ENCODE results near the gene GLYATL1. TPM values are rescaled to one million over a fixed set of nuclear protein-coding genes. Genes with fewer than 3 reads are reported as not detected.
A peak's percentile ranks its signal among the peaks of the same experiment; 100 is the strongest.

GLYATL1 gene, protein sequence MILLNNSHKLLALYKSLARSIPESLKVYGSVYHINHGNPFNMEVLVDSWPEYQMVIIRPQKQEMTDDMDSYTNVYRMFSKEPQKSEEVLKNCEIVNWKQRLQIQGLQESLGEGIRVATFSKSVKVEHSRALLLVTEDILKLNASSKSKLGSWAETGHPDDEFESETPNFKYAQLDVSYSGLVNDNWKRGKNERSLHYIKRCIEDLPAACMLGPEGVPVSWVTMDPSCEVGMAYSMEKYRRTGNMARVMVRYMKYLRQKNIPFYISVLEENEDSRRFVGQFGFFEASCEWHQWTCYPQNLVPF
- total RNA-seq: 100 to 1,000 TPM in 1 of 2 donors, 10 to 100 TPM in 1; 64.9 to 622 TPM
- 100 to 1,000 TPM; 246 to 248 TPM for polyA plus RNA-seq

DNA sequence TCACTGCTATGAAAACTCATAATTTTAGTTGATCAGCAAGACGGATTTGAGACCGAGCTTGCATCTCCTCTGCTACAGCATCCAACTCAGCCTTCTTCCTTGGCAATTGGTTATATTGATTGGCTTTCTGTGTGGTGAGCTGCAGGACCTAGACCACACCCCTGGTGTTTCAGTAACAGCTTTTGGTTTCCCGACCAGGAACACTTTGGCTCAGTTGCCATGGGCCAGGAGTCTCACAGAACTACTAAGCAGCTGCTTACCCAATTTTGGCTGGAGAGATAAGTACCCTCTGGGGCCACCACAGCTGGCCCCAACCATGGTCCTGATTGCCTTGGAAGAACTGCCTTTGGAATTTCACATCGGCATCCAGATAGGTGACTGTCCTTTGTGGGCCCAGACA lies at the start of gene GLYATL1:
Gene GLYATL1 (plus strand): TSS at position 212 of the 400 bp plus-strand sequence. CDS start 7,600 bp downstream, outside the sequence.
- TF ChIP-seq JUND (IDR thresholded peaks at IDR 0.05) (peak in 1 of 2 donors; percentile 15), RAD21 (IDR thresholded peaks at IDR 0.05) (peak in 1 of 2 donors; percentile 8), YY1 (IDR thresholded peaks at IDR 0.05) (peak; percentile 55), GABPA (IDR thresholded peaks at IDR 0.05 in 1 of 2, conservative IDR thresholded peaks at IDR 0.05 in 1 of 2) (no peak), FOXA1 (IDR thresholded peaks at IDR 0.05) (no peak), FOXA2 (IDR thresholded peaks at IDR 0.05) (no peak), SP1 (IDR thresholded peaks at IDR 0.05) (peak; percentile 18), RXRA (IDR thresholded peaks at IDR 0.05) (peak in 1 of 2 donors; percentile 63), EGR1 (IDR thresholded peaks at IDR 0.05; ENCODE audit: low read depth in 2 of 2) (no peak), TAF1 (conservative IDR thresholded peaks at IDR 0.05) (peak; percentile 84), NR2F2 (IDR thresholded peaks at IDR 0.05) (no peak), HNF4A (conservative IDR thresholded peaks at IDR 0.05) (peak; percentile 47 to 67), HNF4G (IDR thresholded peaks at IDR 0.05) (no peak)
- TF ChIP-seq, protein P1, sequence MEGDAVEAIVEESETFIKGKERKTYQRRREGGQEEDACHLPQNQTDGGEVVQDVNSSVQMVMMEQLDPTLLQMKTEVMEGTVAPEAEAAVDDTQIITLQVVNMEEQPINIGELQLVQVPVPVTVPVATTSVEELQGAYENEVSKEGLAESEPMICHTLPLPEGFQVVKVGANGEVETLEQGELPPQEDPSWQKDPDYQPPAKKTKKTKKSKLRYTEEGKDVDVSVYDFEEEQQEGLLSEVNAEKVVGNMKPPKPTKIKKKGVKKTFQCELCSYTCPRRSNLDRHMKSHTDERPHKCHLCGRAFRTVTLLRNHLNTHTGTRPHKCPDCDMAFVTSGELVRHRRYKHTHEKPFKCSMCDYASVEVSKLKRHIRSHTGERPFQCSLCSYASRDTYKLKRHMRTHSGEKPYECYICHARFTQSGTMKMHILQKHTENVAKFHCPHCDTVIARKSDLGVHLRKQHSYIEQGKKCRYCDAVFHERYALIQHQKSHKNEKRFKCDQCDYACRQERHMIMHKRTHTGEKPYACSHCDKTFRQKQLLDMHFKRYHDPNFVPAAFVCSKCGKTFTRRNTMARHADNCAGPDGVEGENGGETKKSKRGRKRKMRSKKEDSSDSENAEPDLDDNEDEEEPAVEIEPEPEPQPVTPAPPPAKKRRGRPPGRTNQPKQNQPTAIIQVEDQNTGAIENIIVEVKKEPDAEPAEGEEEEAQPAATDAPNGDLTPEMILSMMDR (IDR thresholded peaks at IDR 0.05; ENCODE audit: low read depth, low read length, missing input control): no peak
- TF ChIP-seq, protein P2, sequence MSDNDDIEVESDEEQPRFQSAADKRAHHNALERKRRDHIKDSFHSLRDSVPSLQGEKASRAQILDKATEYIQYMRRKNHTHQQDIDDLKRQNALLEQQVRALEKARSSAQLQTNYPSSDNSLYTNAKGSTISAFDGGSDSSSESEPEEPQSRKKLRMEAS (IDR thresholded peaks at IDR 0.05): no peak
- TF ChIP-seq, protein P3, sequence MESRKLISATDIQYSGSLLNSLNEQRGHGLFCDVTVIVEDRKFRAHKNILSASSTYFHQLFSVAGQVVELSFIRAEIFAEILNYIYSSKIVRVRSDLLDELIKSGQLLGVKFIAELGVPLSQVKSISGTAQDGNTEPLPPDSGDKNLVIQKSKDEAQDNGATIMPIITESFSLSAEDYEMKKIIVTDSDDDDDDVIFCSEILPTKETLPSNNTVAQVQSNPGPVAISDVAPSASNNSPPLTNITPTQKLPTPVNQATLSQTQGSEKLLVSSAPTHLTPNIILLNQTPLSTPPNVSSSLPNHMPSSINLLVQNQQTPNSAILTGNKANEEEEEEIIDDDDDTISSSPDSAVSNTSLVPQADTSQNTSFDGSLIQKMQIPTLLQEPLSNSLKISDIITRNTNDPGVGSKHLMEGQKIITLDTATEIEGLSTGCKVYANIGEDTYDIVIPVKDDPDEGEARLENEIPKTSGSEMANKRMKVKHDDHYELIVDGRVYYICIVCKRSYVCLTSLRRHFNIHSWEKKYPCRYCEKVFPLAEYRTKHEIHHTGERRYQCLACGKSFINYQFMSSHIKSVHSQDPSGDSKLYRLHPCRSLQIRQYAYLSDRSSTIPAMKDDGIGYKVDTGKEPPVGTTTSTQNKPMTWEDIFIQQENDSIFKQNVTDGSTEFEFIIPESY (IDR thresholded peaks at IDR 0.05): peak; percentile 29
- TF ChIP-seq, protein P4, sequence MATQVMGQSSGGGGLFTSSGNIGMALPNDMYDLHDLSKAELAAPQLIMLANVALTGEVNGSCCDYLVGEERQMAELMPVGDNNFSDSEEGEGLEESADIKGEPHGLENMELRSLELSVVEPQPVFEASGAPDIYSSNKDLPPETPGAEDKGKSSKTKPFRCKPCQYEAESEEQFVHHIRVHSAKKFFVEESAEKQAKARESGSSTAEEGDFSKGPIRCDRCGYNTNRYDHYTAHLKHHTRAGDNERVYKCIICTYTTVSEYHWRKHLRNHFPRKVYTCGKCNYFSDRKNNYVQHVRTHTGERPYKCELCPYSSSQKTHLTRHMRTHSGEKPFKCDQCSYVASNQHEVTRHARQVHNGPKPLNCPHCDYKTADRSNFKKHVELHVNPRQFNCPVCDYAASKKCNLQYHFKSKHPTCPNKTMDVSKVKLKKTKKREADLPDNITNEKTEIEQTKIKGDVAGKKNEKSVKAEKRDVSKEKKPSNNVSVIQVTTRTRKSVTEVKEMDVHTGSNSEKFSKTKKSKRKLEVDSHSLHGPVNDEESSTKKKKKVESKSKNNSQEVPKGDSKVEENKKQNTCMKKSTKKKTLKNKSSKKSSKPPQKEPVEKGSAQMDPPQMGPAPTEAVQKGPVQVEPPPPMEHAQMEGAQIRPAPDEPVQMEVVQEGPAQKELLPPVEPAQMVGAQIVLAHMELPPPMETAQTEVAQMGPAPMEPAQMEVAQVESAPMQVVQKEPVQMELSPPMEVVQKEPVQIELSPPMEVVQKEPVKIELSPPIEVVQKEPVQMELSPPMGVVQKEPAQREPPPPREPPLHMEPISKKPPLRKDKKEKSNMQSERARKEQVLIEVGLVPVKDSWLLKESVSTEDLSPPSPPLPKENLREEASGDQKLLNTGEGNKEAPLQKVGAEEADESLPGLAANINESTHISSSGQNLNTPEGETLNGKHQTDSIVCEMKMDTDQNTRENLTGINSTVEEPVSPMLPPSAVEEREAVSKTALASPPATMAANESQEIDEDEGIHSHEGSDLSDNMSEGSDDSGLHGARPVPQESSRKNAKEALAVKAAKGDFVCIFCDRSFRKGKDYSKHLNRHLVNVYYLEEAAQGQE (IDR thresholded peaks at IDR 0.05): peak; percentile 81
- TF ChIP-seq, protein P5, sequence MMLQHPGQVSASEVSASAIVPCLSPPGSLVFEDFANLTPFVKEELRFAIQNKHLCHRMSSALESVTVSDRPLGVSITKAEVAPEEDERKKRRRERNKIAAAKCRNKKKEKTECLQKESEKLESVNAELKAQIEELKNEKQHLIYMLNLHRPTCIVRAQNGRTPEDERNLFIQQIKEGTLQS (IDR thresholded peaks at IDR 0.05): peak; percentile 44
- DNase-seq (ENCODE audit: low spot score): no peak
- peak within 1 kb of the TSS; percentile 84 to 96 for H3K27ac ChIP-seq (ENCODE audit: low read depth in 1 of 2, low read length in 2 of 2)
- no peaks in the 10 kb centered on the region for H3K9me3 ChIP-seq (ENCODE audit: control insufficient read depth in 4 of 4, low read length in 3 of 4)
- H3K4me3 ChIP-seq (ENCODE audit: low read depth in 1 of 3, low read length in 3 of 3): peak within 1 kb of the TSS; percentile 64 to 84 (median 80)
- H3K9ac ChIP-seq (ENCODE audit: low read depth in 1 of 2, low read length in 2 of 2): peak within 1 kb of the TSS; percentile 77 to 98
- WGBS: 35% methylated on average over 4 of the region's 4 CpGs
- peaks cover 7 to 53% (median 33%) of the 10 kb centered on the region in 4 donors for H3K4me1 ChIP-seq (ENCODE audit: control insufficient read depth in 4 of 4, insufficient read depth in 4 of 4, low read length in 3 of 4)
- H3K36me3 ChIP-seq (ENCODE audit: control insufficient read depth in 4 of 4, insufficient read depth in 3 of 4, low read depth in 1 of 4, low read length in 3 of 4): peaks cover 0 to 8% (median 0%) of the 10 kb centered on the region in 4 donors
- no peaks in the 10 kb centered on the region for H3K27me3 ChIP-seq (ENCODE audit: control insufficient read depth in 4 of 4, insufficient read depth in 4 of 4, low read length in 3 of 4)

All from liver (tissue), 9 donors.